H9 (cell line): Measurements from ENCODE around the gene TMEM95. TPM values are rescaled to one million over a fixed set of nuclear protein-coding genes. Genes with fewer than 3 reads are reported as not detected.

ENCODE experiments used
- DNase-seq: peaks from one replicate; pipeline ENCODE4 v3.0.0-alpha.2; 2017
- H2AFZ ChIP-seq: one replicate; pipeline ENCODE4 v1.6.1; 2013; ENCODE audit warnings: mild to moderate bottlenecking, low read length, control low read depth, moderate library complexity
- H2AK5ac ChIP-seq: 2 replicates; pipeline ENCODE4 v1.6.1; 2013; ENCODE audit warnings: low read length, control low read depth, mixed read lengths; ENCODE audit not compliant: insufficient read length
- H2BK120ac ChIP-seq: one replicate; pipeline ENCODE4 v1.6.1; 2013; ENCODE audit warnings: low read depth, mild to moderate bottlenecking, low read length, control low read depth, inconsistent platforms; ENCODE audit not compliant: poor library complexity, severe bottlenecking
- H2BK12ac ChIP-seq: 2 replicates; pipeline ENCODE4 v1.6.1; 2013; ENCODE audit warnings: low read length, control low read depth, mixed read lengths, low read depth; ENCODE audit not compliant: insufficient read length
- H2BK15ac ChIP-seq: 2 replicates; pipeline ENCODE4 v1.6.1; 2013; ENCODE audit warnings: low read depth, low read length, control low read depth
- H2BK20ac ChIP-seq: one replicate; pipeline ENCODE4 v1.6.1; 2013; ENCODE audit warnings: low read depth, mild to moderate bottlenecking, low read length, control low read depth, inconsistent platforms; ENCODE audit not compliant: poor library complexity, severe bottlenecking
- H2BK5ac ChIP-seq: 2 replicates; pipeline ENCODE4 v1.6.1; 2013; ENCODE audit warnings: low read length, control low read depth, mixed read lengths; ENCODE audit not compliant: insufficient read length
- H3K14ac ChIP-seq: 2 replicates; pipeline ENCODE4 v1.6.1; 2013; ENCODE audit warnings: low read length, control low read depth; ENCODE audit not compliant: insufficient read depth
- H3K18ac ChIP-seq: 2 replicates; pipeline ENCODE4 v1.6.1; 2013; ENCODE audit warnings: low read depth, mild to moderate bottlenecking, mixed read lengths, low read length, control low read depth; ENCODE audit not compliant: insufficient read length
- H3K23ac ChIP-seq: 2 replicates; pipeline ENCODE4 v1.6.1; 2013; ENCODE audit warnings: low read length, control low read depth, mixed read lengths, low read depth; ENCODE audit not compliant: insufficient read length
- H3K23me2 ChIP-seq: 2 replicates; pipeline ENCODE4 v1.6.1; 2013; ENCODE audit warnings: low read depth, mild to moderate bottlenecking, mixed read lengths, low read length, control low read depth; ENCODE audit not compliant: insufficient read length, poor library complexity, severe bottlenecking
- H3K27ac ChIP-seq: 2 replicates; pipeline ENCODE4 v1.5.1; 2013; ENCODE audit warnings: low read length, control low read depth, mixed read lengths, low read depth; ENCODE audit not compliant: insufficient read length
- H3K27me3 ChIP-seq: 2 replicates; pipeline ENCODE4 v1.6.1; 2013; ENCODE audit warnings: low read length, control low read depth, inconsistent platforms; ENCODE audit not compliant: insufficient read depth
- H3K4ac ChIP-seq: 2 replicates; pipeline ENCODE4 v1.6.1; 2013; ENCODE audit warnings: low read depth, mild to moderate bottlenecking, control low read depth, inconsistent platforms, low read length, moderate library complexity
- H3K4me1 ChIP-seq: 2 replicates; pipeline ENCODE4 v1.6.1; 2013; ENCODE audit warnings: low read length, control low read depth, inconsistent platforms; ENCODE audit not compliant: insufficient read depth
- H3K4me2 ChIP-seq: 2 replicates; pipeline ENCODE4 v1.6.1; 2013; ENCODE audit warnings: low read length, control low read depth, mixed read lengths; ENCODE audit not compliant: insufficient read length, insufficient read depth
- H3K56ac ChIP-seq: 2 replicates; pipeline ENCODE4 v1.6.1; 2013; ENCODE audit warnings: low read depth, mild to moderate bottlenecking, mixed read lengths, low read length, control low read depth; ENCODE audit not compliant: insufficient read length
- H3K79me1 ChIP-seq: 2 replicates; pipeline ENCODE4 v1.6.1; 2013; ENCODE audit warnings: low read depth, mild to moderate bottlenecking, moderate library complexity, low read length, control low read depth, inconsistent platforms; ENCODE audit not compliant: insufficient read depth, poor library complexity, severe bottlenecking
- H3K79me2 ChIP-seq: 2 replicates; pipeline ENCODE4 v1.6.1; 2013; ENCODE audit warnings: low read length, control low read depth, inconsistent platforms; ENCODE audit not compliant: insufficient read depth
- H3K9ac ChIP-seq: 2 replicates; pipeline ENCODE4 v1.6.1; 2013; ENCODE audit warnings: low read length, control low read depth, mixed read lengths; ENCODE audit not compliant: insufficient read length; ENCODE audit errors: extremely low read depth
- H3K9me3 ChIP-seq: one replicate; pipeline ENCODE4 v1.6.1; 2013; ENCODE audit warnings: low read depth, low read length, inconsistent platforms; ENCODE audit not compliant: control insufficient read depth
- H3T11ph ChIP-seq: one replicate; pipeline ENCODE4 v1.6.1; 2013; ENCODE audit warnings: mild to moderate bottlenecking, low read length, control low read depth, inconsistent platforms
- H4K20me1 ChIP-seq: one replicate; pipeline ENCODE4 v1.6.1; 2013; ENCODE audit not compliant: control insufficient read depth, insufficient read length, insufficient read depth
- H4K5ac ChIP-seq: 2 replicates; pipeline ENCODE4 v1.6.1; 2013; ENCODE audit warnings: low read depth, mild to moderate bottlenecking, mixed read lengths, low read length, control low read depth; ENCODE audit not compliant: insufficient read length
- H4K8ac ChIP-seq: replicated peaks from 2 replicates; pipeline ENCODE4 v1.6.1; 2013; ENCODE audit warnings: low read length, control low read depth, mixed read lengths, low read depth; ENCODE audit not compliant: insufficient read length
- H4K91ac ChIP-seq: 2 replicates; pipeline ENCODE4 v1.6.1; 2013; ENCODE audit warnings: low read depth, mild to moderate bottlenecking, moderate library complexity, mixed read lengths, low read length, control low read depth; ENCODE audit not compliant: insufficient read length
- H3K27ac Mint-ChIP-seq, 3 experiments: 2 replicates in 2 of 3; 3 replicates in 1 of 3; pipeline ENCODE4 v1.8.0; 2020 to 2021; ENCODE audit warnings: mixed read lengths in 3 of 3, mild to moderate bottlenecking in 1 of 3, moderate library complexity in 1 of 3
- H3K27me3 Mint-ChIP-seq: 2 replicates; pipeline ENCODE4 v1.8.0; 2021; ENCODE audit warnings: low read depth, mild to moderate bottlenecking, moderate library complexity, mixed read lengths
- H3K36me3 Mint-ChIP-seq, 3 experiments: 2 replicates in 2 of 3; 3 replicates in 1 of 3; pipeline ENCODE4 v1.8.0; 2020 to 2021; ENCODE audit warnings: low read depth in 3 of 3, mixed read lengths in 3 of 3; ENCODE audit not compliant: insufficient read depth in 1 of 3
- H3K4me1 Mint-ChIP-seq, 2 experiments: 2 replicates each; pipeline ENCODE4 v1.8.0; 2020; ENCODE audit warnings: mixed read lengths in 2 of 2
- H3K4me3 Mint-ChIP-seq, 2 experiments: 2 replicates in 1 of 2; 3 replicates in 1 of 2; pipeline ENCODE4 v1.8.0; 2020 to 2021; ENCODE audit warnings: mild to moderate bottlenecking in 2 of 2, mixed read lengths in 2 of 2, moderate library complexity in 1 of 2
- H3K9me3 Mint-ChIP-seq, 2 experiments: 2 replicates in 1 of 2; 3 replicates in 1 of 2; pipeline ENCODE4 v1.8.0; 2020; ENCODE audit warnings: mild to moderate bottlenecking in 2 of 2, mixed read lengths in 2 of 2, moderate library complexity in 1 of 2
- CTCF ChIP-seq: fragments of 200-600 bp; sonication (generic); conservative IDR thresholded peaks from 3 replicates; pipeline ENCODE4 v1.8.0; 2021; ENCODE audit warnings: antibody characterized with exemption, mild to moderate bottlenecking
- WGBS: extraction: QIAGEN DNeasy Blood & Tissue Kit; methylation state at CpG from one replicate; pipeline ENCODE4 v1.1.7; 2013; ENCODE audit warnings: missing lambda C conversion rate, low lambda C conversion rate, mixed read lengths; ENCODE audit not compliant: insufficient read length; ENCODE audit errors: extremely low coverage; 5-methylcytosine and 5-hydroxymethylcytosine counted together
- total RNA-seq: library from RNA; stranded (reverse); gene quantifications from 2 replicates; pipeline ENCODE4 v1.2.1, GENCODE V29; 2021

Gene TMEM95
- total RNA-seq, 1 experiment from 2014 or later: not detected

GRCh38 chr17:7352503-7352889 lies 2.5 kb upstream of the TMEM95 start:
- Histone ChIP-seq H2BK12ac (no peak overlapping the region), H3K27me3 (no peaks in the 10 kb centered on the region), H3T11ph (no peak overlapping the region), H3K4ac (no peak overlapping the region), H2BK15ac (no peak overlapping the region), H4K20me1 (no peaks in the 10 kb centered on the region), H2BK5ac (no peak overlapping the region), H2BK20ac (no peak overlapping the region), H3K79me1 (no peaks in the 10 kb centered on the region), H3K18ac (no peak overlapping the region), H3K9me3 (no peaks in the 10 kb centered on the region), H3K27ac (no peak overlapping the region), H2BK120ac (no peak overlapping the region), H3K14ac (no peak overlapping the region), H4K91ac (no peak overlapping the region), H2AK5ac (no peak overlapping the region), H3K23me2 (peaks cover 12% of the 10 kb centered on the region), H3K56ac (no peak overlapping the region), H3K23ac (no peak overlapping the region), H4K5ac (no peak overlapping the region), H3K79me2 (no peaks in the 10 kb centered on the region; the same call in 1 of the 2 replicates), H3K9ac (no peak overlapping the region), H3K4me1 (0 out of 2 replicates have a peak, but pooled peaks cover 2% of the 10 kb centered on the region), H4K8ac (no peak overlapping the region), H2AFZ (no peak overlapping the region), H3K4me2 (peak overlapping the region; percentile 50)
- peak overlapping the region; percentile 72 to 83 for H3K4me3 Mint-ChIP-seq
- WGBS: no CpG with 5 or more reads among the region's 10 CpGs
- H3K4me1 Mint-ChIP-seq: peaks cover 29 to 38% of the 10 kb centered on the region in 2 experiments
- peak; percentile 70; the same call in 2 of the 3 replicates for TF ChIP-seq CTCF
- H3K9me3 Mint-ChIP-seq: no peaks in the 10 kb centered on the region
- DNase-seq: no peak
- peak overlapping the region in 1 of 3 experiments; percentile 51; a peak in 1 of 7 replicates for H3K27ac Mint-ChIP-seq
- H3K27me3 Mint-ChIP-seq: peaks cover 8% of the 10 kb centered on the region
- H3K36me3 Mint-ChIP-seq: no peaks in the 10 kb centered on the region; a peak in 1 of 7 replicates
